NCI-H748 (cell line): ENCODE results near the gene SULT2A1.
"Not testable (repeated sequence)": the region's sequence is repeated elsewhere in the genome, so short reads cannot be mapped to it uniquely, and the experiment has no call there.

ENCODE experiments used
- DNase-seq: peaks from one replicate; lab custom pipeline; 2025; ENCODE audit not compliant: unreplicated experiment; lab: John Stamatoyannopoulos, UW

The SULT2A1 gene

DNA sequence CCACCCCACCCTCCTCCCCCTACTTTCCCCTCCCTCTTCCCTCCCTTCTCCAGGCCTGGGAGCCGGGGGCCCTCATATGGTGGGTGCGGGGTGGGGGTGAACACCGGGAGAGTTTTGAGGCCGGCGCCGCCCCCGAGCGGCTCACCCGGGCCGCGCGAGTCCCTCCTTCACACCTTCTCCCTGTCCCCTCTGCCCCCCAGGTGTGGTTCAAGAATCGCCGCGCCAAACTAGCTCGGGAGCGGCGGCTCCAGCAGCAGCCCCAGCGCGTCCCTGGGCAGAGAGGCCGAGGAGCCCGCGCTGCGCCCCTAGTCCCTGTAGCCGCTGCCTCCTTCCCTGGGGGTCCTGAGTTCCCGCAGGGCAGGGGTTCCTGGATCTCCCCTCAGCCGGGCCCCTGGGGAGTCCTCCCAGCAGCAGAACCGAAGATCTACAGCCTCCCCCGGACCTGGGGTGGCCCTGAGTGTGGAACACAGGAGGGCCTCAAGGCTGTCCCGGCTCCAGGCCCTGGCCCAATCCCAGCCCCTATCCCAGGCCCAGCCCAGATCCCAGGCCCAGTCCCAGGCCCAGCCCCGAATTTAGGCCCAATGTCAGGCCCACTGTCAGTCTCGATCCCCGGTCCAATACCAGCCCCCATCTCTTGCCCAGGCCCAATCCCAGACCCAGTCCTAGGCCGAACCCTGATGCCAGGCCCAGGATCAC is 25.4 kb downstream of the SULT2A1 start:
- DNase-seq: no peak

DNA sequence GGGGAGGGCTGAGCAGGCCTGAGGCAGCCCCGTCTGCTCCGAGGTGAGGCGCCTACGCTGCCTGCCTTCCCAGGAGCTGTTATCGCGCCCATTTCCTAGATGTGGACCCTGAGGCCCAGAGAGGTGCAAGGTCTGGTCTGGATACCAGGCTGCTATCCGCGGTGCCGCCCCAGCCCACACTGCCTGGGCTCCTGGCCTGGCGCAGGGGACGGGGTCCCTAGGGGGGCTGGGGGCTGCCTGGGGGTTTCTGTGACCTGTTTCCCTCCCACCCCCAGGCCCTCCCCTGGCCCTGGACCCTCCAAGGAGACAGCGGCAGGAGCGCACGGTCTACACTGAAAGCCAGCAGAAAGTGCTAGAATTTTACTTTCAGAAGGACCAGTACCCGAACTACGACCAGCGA is 26.3 kb downstream of the SULT2A1 start:
- not testable (repeated sequence) for DNase-seq

DNA sequence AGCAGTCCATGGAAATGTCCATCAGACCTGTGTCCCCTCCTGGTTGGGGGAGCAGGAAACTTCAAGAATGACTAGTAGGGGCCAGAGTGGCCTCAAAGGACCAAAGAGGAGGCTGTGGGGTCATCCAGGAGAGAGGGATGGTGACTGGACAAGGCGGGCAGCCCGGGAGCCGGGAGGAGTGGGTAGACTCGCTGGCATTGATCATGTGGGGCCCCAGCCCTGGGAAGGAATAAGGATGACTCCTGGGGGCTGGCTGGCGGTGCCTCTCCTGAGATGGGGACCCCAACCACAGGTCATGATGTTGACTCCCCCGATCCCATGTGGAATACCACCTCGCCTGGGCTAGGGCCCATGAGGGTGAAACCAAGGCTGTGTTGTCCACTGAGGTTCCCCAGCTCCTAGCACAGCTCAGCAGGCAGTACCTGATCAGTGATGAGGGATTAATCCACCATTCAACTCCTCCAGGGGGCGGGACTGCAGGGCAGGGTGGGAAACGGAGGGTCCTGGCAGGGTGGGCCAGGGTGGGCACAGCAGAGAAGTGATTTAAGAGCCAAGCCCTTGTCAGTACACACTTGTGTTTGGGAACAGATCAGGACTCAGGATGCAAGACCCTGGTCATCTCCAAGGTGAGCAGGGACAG is 27.3 kb downstream of the SULT2A1 start, which contains the start of gene TPRX2:
Gene TPRX2, plus strand, starts transcription at position 590 of the 640 bp plus-strand sequence. Its CDS starts 12 bp downstream, at position 602.
- DNase-seq: not testable (repeated sequence)

GRCh38 chr19:47858231-47858630 is 27.9 kb downstream of the SULT2A1 start:
- DNase-seq: not testable (repeated sequence)

- DNase-seq: no peak
Observed at GRCh38 chr19:47854459-47854858, 31.7 kb downstream of the SULT2A1 start.

- DNase-seq: no peak
Observed at GRCh38 chr19:47853003-47853402, 33.1 kb downstream of the SULT2A1 start.

DNA sequence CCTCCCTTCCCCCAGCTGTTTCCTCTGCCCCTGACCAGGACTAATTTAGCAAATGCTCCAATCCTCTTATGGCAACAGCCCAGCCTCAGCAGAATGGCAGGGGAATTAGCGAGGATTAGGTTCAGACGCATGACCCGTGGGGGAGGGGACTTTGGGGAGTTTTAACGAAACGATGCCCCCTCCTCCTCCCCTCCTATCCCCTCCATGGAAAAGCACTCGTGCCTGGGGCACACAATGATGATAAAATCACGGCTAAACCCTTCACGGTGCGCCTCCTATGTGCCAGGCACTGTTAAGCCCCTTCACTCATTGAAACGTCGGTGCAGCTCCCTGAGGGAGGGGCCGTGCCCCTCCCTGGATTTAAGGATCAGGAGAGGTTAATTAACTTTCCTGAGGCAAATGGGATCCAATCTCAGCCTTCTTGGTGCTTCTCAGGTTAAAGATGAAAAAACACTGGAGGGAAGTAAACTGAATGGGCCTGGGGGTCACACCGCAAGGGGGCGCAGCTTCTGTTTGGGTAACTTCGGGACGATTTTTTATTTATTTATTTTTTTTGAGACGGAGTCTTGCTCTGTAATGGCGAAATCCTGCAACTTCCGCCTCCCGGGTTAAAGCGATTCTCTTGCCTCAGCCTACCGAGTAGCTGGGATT is 37.2 kb downstream of the SULT2A1 start:
- no peak for DNase-seq

- no peak for DNase-seq
Observed at GRCh38 chr19:47848425-47848822, 37.7 kb downstream of the SULT2A1 start.

GRCh38 chr19:47842941-47843340 is 43.2 kb downstream of the SULT2A1 start:
- DNase-seq: no peak

GRCh38 chr19:47839913-47840312 is 46.2 kb downstream of the SULT2A1 start:
- DNase-seq: no peak

- DNase-seq: no peak
Observed at GRCh38 chr19:47839411-47839810, 46.7 kb downstream of the SULT2A1 start.

DNA sequence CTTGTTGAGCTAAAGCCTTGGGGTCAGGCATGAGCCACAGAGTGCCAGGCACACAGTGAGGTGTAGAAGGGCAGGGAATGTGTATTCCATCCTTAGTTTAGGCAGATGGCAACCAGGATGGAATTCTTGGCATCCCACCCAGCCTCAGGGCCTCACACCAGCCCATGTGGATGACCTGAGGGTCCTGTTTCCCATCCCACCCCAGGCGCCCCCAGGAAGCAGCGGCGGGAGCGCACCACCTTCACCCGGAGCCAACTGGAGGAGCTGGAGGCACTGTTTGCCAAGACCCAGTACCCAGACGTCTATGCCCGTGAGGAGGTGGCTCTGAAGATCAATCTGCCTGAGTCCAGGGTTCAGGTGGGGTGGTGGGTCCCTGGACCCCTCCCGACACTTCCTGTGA is 50.1 kb downstream of the SULT2A1 start:
- DNase-seq: no peak

DNA sequence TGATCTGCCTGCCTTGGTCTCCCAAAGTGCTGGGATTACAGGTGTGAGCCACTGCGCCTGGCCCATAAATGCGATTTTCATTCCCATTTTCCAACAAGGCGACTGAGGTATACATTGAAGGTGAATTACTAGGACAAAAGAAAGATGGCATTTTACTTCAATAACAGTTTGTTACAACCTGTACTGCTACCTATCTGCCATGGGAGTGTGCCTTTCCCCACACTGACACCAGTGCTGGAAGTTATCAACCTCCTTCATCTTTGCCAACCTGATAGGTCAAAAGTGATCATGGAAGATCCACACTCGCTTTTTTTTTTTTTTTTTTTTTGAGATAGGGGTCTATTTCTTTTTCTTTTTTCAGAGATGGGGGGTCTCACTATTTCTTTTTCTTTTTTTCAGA is 53.4 kb downstream of the SULT2A1 start:
- DNase-seq: no peak

DNA sequence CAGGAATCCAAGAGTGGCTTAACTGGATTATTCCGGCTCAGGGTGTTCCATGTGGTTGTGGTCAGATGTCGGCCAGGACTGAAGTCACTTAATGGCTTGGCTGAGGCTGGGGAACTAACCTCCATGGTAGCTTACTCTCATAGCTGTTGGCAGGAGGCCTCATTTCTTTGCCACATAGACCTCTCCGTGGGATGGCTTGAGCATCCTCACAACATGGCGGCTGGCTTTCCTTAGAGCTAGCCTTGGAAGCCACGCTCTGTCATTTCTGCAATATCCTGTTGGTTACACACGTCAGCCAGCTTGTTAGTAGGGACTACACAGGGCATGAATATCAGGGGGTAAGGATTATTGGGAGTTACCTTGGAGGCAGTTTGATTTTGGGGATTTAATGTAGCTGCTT is 59.3 kb downstream of the SULT2A1 start:
- no peak for DNase-seq

DNA sequence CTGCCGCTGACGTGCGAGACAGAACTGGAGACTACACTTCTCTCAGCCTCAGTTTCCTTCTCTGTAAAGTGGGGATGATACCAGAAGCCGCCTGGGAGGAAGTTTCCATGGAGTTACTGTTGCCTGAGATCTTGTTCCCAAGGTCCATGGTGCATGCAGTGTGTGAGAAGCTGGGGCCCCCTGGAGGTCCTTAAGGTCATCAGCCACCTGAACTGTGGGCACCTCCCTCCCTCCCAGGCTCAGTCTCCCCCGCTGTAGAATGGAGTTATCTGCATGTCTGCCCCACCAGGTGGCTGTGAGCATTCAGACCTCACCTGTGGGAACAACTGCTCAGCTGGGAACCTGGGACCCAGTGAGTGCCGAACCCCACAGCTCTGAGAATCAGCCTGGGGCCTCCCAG is 61.7 kb downstream of the SULT2A1 start:
- no peak for DNase-seq

DNA sequence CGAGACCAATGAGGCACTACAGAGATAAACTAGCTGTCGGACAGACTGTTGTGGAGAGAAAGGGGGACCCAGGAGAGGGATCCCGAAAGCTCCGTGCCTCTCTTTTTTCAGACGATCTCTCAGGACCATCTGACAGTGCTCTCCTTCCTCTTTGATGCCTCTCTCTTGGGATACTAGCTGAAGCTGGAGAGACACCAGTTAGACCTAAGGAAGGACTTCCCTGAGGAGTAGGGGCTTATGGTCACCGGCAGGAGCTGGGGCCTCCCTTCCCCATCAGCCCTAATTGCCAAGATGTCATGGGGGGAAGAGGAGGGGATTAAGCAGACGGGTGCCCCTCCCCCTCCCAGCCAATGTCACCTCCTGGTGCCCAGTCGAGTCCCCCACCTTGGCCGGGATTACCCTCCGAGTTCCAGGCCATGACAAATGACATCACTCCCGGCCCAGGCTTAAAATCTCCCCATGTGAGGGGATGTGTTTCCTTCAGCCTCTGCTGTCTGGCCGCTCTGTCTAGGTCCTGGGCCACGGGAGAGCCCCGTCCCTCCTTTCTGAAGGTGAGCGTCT is 64.6 kb downstream of the SULT2A1 start, which contains the start of gene CRX:
Gene CRX, plus strand, starts transcription at position 478 of the 561 bp plus-strand sequence. CDS start 12,507 bp downstream, outside the sequence.
- no peak for DNase-seq
